Activated CD4-positive, alpha-beta T cell treated with anti-CD3 and anti-CD28 coated beads, Interleukin-2, amount 50 U/mL, for 16 hours (primary cell): ENCODE measurements around the gene S100P.
"Not testable (repeated sequence)": the region's sequence is repeated elsewhere in the genome, so short reads cannot be mapped to it uniquely, and the experiment has no call there.

Experiments
- DNase-seq: peaks from one replicate; pipeline ENCODE4 v3.0.0-alpha.2; 2020

S100P gene

GRCh38 chr4:6699903-6700302 is 6.2 kb downstream of the S100P start:
- no peak for DNase-seq

- DNase-seq = no peak
Measured at GRCh38 chr4:6701371-6701770, 7.7 kb downstream of the S100P start.

GRCh38 chr4:6702761-6703160 is 9.1 kb downstream of the S100P start:
- no peak for DNase-seq

- DNase-seq = no peak
Measured at GRCh38 chr4:6703786-6704185, 10.1 kb downstream of the S100P start.

GRCh38 chr4:6705646-6706045 is 12.0 kb downstream of the S100P start:
- no peak for DNase-seq

- no peak for DNase-seq
Measured at GRCh38 chr4:6706173-6706572, 12.5 kb downstream of the S100P start.

- DNase-seq = peak; percentile 96
Measured at GRCh38 chr4:6709230-6710114, 15.8 kb downstream of the S100P start, which contains the start of gene MRFAP1L1. Gene MRFAP1L1 (minus strand): TSS chr4:6709865. CDS start chr4:6709629, 236 bp downstream.

- no peak for DNase-seq
Measured at GRCh38 chr4:6710282-6710681, 16.6 kb downstream of the S100P start.

GRCh38 chr4:6710996-6711395 is 17.3 kb downstream of the S100P start:
- DNase-seq = no peak

- DNase-seq = no peak
Measured at GRCh38 chr4:6714954-6715353, 21.3 kb downstream of the S100P start.

- no peak for DNase-seq
Measured at GRCh38 chr4:6715704-6716017, 22.0 kb downstream of the S100P start.

GRCh38 chr4:6716018-6716911 is 22.6 kb downstream of the S100P start, which contains the start of gene BLOC1S4:
Gene BLOC1S4 (plus strand): TSS chr4:6716174. CDS start chr4:6716210, 36 bp downstream.
- peak; percentile 90 for DNase-seq

- no peak for DNase-seq
Measured at GRCh38 chr4:6716958-6717655, 23.4 kb downstream of the S100P start.

GRCh38 chr4:6718932-6719610 is 25.4 kb downstream of the S100P start:
- no peak for DNase-seq

GRCh38 chr4:6719611-6720179 is 26.0 kb downstream of the S100P start:
- no peak for DNase-seq

GRCh38 chr4:6720202-6720699 is 26.6 kb downstream of the S100P start:
- peak; percentile 76 for DNase-seq

GRCh38 chr4:6721121-6721520 is 27.4 kb downstream of the S100P start:
- DNase-seq = no peak

- DNase-seq = no peak
Measured at GRCh38 chr4:6722891-6723290, 29.2 kb downstream of the S100P start.

GRCh38 chr4:6723851-6724250 is 30.2 kb downstream of the S100P start:
- DNase-seq = no peak

GRCh38 chr4:6724421-6725111 is 30.9 kb downstream of the S100P start:
- no peak for DNase-seq

GRCh38 chr4:6725427-6725961 is 31.8 kb downstream of the S100P start:
- not testable (repeated sequence) for DNase-seq
